HEK293 (cell line): ENCODE data around the gene ZNF556.

Source experiments
- KLF9 ChIP-seq: fragments of 450-650 bp; formaldehyde crosslinking; IDR thresholded peaks from 2 replicates; pipeline ENCODE4 v1.5.1; 2016; ENCODE audit warnings: missing biosample characterization, missing genetic modification characterization, low read depth
- MEIS1 ChIP-seq: sonication (generic); formaldehyde crosslinking; IDR thresholded peaks from 2 replicates; pipeline ENCODE4 v1.8.1; 2022; ENCODE audit warnings: missing genetic modification reagents, mild to moderate bottlenecking, borderline replicate concordance
- ZBTB44 ChIP-seq: fragments of 450-650 bp; IDR thresholded peaks from 2 replicates; pipeline ENCODE4 v1.5.1; 2018; ENCODE audit warnings: missing biosample characterization, mild to moderate bottlenecking, missing genetic modification characterization
- ZBTB7A ChIP-seq: fragments of 450-650 bp; formaldehyde crosslinking; IDR thresholded peaks from 2 replicates; pipeline ENCODE4 v1.5.1; 2016; ENCODE audit warnings: low read depth, missing biosample characterization, missing genetic modification characterization
- ZEB2 ChIP-seq: fragments of 450-650 bp; formaldehyde crosslinking; IDR thresholded peaks from 2 replicates; pipeline ENCODE4 v1.5.1; 2016; ENCODE audit warnings: missing biosample characterization, missing genetic modification characterization
- ZIC2 ChIP-seq: fragments of 450-650 bp; formaldehyde crosslinking; IDR thresholded peaks from 2 replicates; pipeline ENCODE4 v1.5.1; 2016; ENCODE audit warnings: missing biosample characterization, missing genetic modification characterization
- ZNF155 ChIP-seq: fragments of 450-650 bp; formaldehyde crosslinking; IDR thresholded peaks from 2 replicates; pipeline ENCODE4 v1.5.1; 2016; ENCODE audit warnings: missing biosample characterization, missing genetic modification characterization
- ZNF335 ChIP-seq: fragments of 450-650 bp; formaldehyde crosslinking; conservative IDR thresholded peaks from 2 replicates; pipeline ENCODE4 v1.5.1; 2016; ENCODE audit warnings: missing biosample characterization, missing genetic modification characterization
- ZNF398 ChIP-seq: fragments of 450-650 bp; formaldehyde crosslinking; IDR thresholded peaks from 2 replicates; pipeline ENCODE4 v1.5.1; 2017; ENCODE audit warnings: missing biosample characterization, missing genetic modification characterization
- ZNF792 ChIP-seq: fragments of 450-650 bp; formaldehyde crosslinking; IDR thresholded peaks from 2 replicates; pipeline ENCODE4 v1.5.1; 2016; ENCODE audit warnings: missing biosample characterization, missing genetic modification characterization
- TF ChIP-seq, protein P1 (sequence below): fragments of 450-650 bp; formaldehyde crosslinking; IDR thresholded peaks from 2 replicates; pipeline ENCODE4 v1.5.1; 2016; ENCODE audit warnings: missing biosample characterization, missing genetic modification characterization

DNA sequence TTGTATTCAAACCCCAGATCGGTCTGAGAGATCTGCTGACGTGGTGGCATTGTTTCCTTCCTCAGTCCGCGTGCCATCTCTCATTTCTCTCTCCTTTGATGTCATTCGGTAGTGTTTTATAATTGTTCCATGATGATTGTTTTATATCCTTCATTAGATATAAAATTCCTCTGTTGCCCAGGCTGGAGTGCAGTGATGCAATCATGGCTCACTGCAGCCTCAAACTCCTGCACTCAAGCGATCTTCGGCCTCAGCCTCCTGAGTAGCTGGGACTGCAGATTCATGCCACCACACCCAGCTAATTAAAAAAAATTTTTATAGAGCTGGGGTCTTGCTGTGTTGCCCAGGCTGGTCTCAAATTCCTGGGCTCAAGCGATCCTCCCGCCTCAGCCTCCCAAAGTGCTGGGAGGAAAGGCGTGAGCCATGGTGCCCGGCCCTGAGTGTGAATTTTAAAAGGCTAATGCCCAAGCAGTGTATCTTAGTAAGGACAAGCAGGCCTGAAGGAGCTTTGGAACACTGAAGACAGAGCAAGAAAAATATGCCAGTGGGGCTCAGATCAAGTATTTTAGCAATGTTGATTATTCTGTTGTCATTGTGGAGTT, 38.9 kb downstream of the ZNF556 start:
- TF ChIP-seq, protein P1, sequence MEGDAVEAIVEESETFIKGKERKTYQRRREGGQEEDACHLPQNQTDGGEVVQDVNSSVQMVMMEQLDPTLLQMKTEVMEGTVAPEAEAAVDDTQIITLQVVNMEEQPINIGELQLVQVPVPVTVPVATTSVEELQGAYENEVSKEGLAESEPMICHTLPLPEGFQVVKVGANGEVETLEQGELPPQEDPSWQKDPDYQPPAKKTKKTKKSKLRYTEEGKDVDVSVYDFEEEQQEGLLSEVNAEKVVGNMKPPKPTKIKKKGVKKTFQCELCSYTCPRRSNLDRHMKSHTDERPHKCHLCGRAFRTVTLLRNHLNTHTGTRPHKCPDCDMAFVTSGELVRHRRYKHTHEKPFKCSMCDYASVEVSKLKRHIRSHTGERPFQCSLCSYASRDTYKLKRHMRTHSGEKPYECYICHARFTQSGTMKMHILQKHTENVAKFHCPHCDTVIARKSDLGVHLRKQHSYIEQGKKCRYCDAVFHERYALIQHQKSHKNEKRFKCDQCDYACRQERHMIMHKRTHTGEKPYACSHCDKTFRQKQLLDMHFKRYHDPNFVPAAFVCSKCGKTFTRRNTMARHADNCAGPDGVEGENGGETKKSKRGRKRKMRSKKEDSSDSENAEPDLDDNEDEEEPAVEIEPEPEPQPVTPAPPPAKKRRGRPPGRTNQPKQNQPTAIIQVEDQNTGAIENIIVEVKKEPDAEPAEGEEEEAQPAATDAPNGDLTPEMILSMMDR, result no peak
- TF ChIP-seq ZNF398 (no peak), ZBTB44 (no peak), ZNF335 (tag by site-specific recombination) (no peak), KLF9 (tag by site-specific recombination) (no peak), ZEB2 (tag by site-specific recombination) (no peak), MEIS1 (CRISPR knock-in tag) (no peak), ZIC2 (tag by site-specific recombination) (no peak), ZNF792 (no peak), ZNF155 (tag by site-specific recombination) (no peak), ZBTB7A (no peak)
